Hematopoietic multipotent progenitor cell treated with erythropoietin and hydrocortisone succinate and interleukin-3 and kit ligand, for 17 days (in vitro differentiated cells): Measurements from ENCODE around the gene PELO.
"Not testable (repeated sequence)": the region's sequence is repeated elsewhere in the genome, so short reads cannot be mapped to it uniquely, and the experiment has no call there.

ENCODE experiments used
- DNase-seq: peaks from one replicate; pipeline ENCODE4 v3.0.0-alpha.2; 2015; ENCODE audit warnings: low spot score

The PELO gene

GRCh38 chr5:52787600-52788504 lies at the start of gene PELO, which contains the start of gene ITGA1:
PELO (plus strand) TSS chr5:52787916; CDS start chr5:52800395, 12,479 bp downstream.
ITGA1 (plus strand) TSS chr5:52787916; CDS start chr5:52788354, 438 bp downstream.
- no peak for DNase-seq

GRCh38 chr5:52738095-52738506 lies 49.6 kb upstream of the PELO start:
- no peak for DNase-seq

- DNase-seq: no peak
Measured at GRCh38 chr5:52740007-52740406, 47.7 kb upstream of the PELO start.

GRCh38 chr5:52743012-52743411 lies 44.7 kb upstream of the PELO start:
- no peak for DNase-seq

- DNase-seq: no peak
Measured at GRCh38 chr5:52743529-52743928, 44.2 kb upstream of the PELO start.

GRCh38 chr5:52743970-52744369 lies 43.7 kb upstream of the PELO start:
- DNase-seq: no peak

- DNase-seq: not testable (repeated sequence)
Measured at GRCh38 chr5:52744867-52745458, 42.8 kb upstream of the PELO start.

- no peak for DNase-seq
Measured at GRCh38 chr5:52746539-52746938, 41.2 kb upstream of the PELO start.

- DNase-seq: no peak
Measured at GRCh38 chr5:52748590-52748989, 39.1 kb upstream of the PELO start.

- DNase-seq: no peak
Measured at GRCh38 chr5:52749666-52750065, 38.0 kb upstream of the PELO start.

GRCh38 chr5:52751137-52751536 lies 36.6 kb upstream of the PELO start:
- DNase-seq: no peak

- no peak for DNase-seq
Measured at GRCh38 chr5:52754051-52754450, 33.7 kb upstream of the PELO start.

GRCh38 chr5:52757527-52757926 lies 30.2 kb upstream of the PELO start:
- no peak for DNase-seq

- no peak for DNase-seq
Measured at GRCh38 chr5:52758014-52758413, 29.7 kb upstream of the PELO start.

GRCh38 chr5:52759331-52759730 lies 28.4 kb upstream of the PELO start:
- DNase-seq: no peak

- DNase-seq: no peak
Measured at GRCh38 chr5:52760695-52761366, 26.9 kb upstream of the PELO start.

- DNase-seq: no peak
Measured at GRCh38 chr5:52767217-52767743, 20.4 kb upstream of the PELO start.

GRCh38 chr5:52767766-52768480 lies 19.8 kb upstream of the PELO start:
- DNase-seq: no peak

GRCh38 chr5:52769061-52769460 lies 18.7 kb upstream of the PELO start:
- no peak for DNase-seq

- DNase-seq: no peak
Measured at GRCh38 chr5:52770287-52770939, 17.3 kb upstream of the PELO start.

- DNase-seq: no peak
Measured at GRCh38 chr5:52771343-52772039, 16.2 kb upstream of the PELO start.
